Activated CD8-positive, alpha-beta T cell treated with anti-CD3 and anti-CD28 coated beads, Interleukin-2, amount 10 ng/mL, durations not matched to agents 7 days and 5 days (primary cell): Measurements from ENCODE around the gene GEMIN8. TPM values are rescaled to one million over a fixed set of nuclear protein-coding genes. Genes with fewer than 3 reads are reported as not detected.
A peak's percentile ranks its signal among the peaks of the same experiment; 100 is the strongest.

ENCODE experiments used
- ATAC-seq: fragments of 150-1000 bp; cut with Tn5 transposase; one replicate; pipeline ENCODE4 v1.10.0; 2021; ENCODE audit warnings: moderate library complexity
- CTCF ChIA-PET: fragments of 350-600 bp; sonication (Branson Sonifier 250); formaldehyde crosslinking; loops from one replicate; lab custom pipeline; 2021; ENCODE audit warnings: antibody characterized with exemption; lab: Charles Lee
- POLR2A ChIA-PET: fragments of 350-600 bp; sonication (Branson Sonifier 250); formaldehyde crosslinking; loops from one replicate; lab custom pipeline; 2021; ENCODE audit warnings: antibody characterized with exemption; lab: Charles Lee
- DNase-seq: peaks from one replicate; pipeline ENCODE4 v3.0.0-alpha.2; 2020
- H3K27ac Mint-ChIP-seq: one replicate; pipeline ENCODE4 v1.8.0; 2021; ENCODE audit warnings: mild to moderate bottlenecking, mixed read lengths
- H3K27me3 Mint-ChIP-seq: one replicate; pipeline ENCODE4 v1.8.0; 2021; ENCODE audit warnings: low read depth, mixed read lengths
- H3K36me3 Mint-ChIP-seq: one replicate; pipeline ENCODE4 v1.8.0; 2021; ENCODE audit warnings: low read depth, mixed read lengths
- H3K4me1 Mint-ChIP-seq: one replicate; pipeline ENCODE4 v1.8.0; 2021; ENCODE audit warnings: low read depth, mixed read lengths
- H3K4me3 Mint-ChIP-seq: one replicate; pipeline ENCODE4 v1.8.0; 2021; ENCODE audit warnings: mild to moderate bottlenecking, mixed read lengths
- H3K9me3 Mint-ChIP-seq: one replicate; pipeline ENCODE4 v1.8.0; 2022; ENCODE audit warnings: mixed read lengths; ENCODE audit not compliant: insufficient read depth
- total RNA-seq, 2 experiments: library from RNA; stranded (reverse); gene quantifications; one replicate each; pipeline ENCODE4 v1.2.3, GENCODE V29; 2021

Gene GEMIN8
- total RNA-seq, 2 experiments from 2014 or later: 16.9 to 19.0 TPM

GRCh38 chrX:14039344-14039743 lies 9.7 kb upstream of the GEMIN8 start:
- ATAC-seq (peak; percentile 53), DNase-seq (peak; percentile 70)
- H3K27ac Mint-ChIP-seq: no peak overlapping the region
- H3K4me1 Mint-ChIP-seq: peaks cover 3% of the 10 kb centered on the region
- CTCF ChIA-PET: interaction anchor here (1.0 kb wide), 1 partner anchor 24 kb away, joined by 3 read pairs; no protein-coding TSS in a partner anchor
- no peaks in the 10 kb centered on the region for H3K36me3 Mint-ChIP-seq
- POLR2A ChIA-PET: no interaction called here
- peaks cover 16% of the 10 kb centered on the region for H3K27me3 Mint-ChIP-seq
- no peaks in the 10 kb centered on the region for H3K9me3 Mint-ChIP-seq
- H3K4me3 Mint-ChIP-seq: no peak overlapping the region

- H3K4me3 Mint-ChIP-seq: no peak overlapping the region
- ATAC-seq (no peak), DNase-seq (no peak)
- ChIA-PET POLR2A (no interaction called here), CTCF (interaction anchor here (1.0 kb wide), 1 partner anchor 25 kb away, joined by 3 read pairs; no protein-coding TSS in a partner anchor)
- H3K27me3 Mint-ChIP-seq: peaks cover 16% of the 10 kb centered on the region
- no peak overlapping the region for H3K27ac Mint-ChIP-seq
- H3K9me3 Mint-ChIP-seq: no peaks in the 10 kb centered on the region
- peaks cover 6% of the 10 kb centered on the region for H3K4me1 Mint-ChIP-seq
- H3K36me3 Mint-ChIP-seq: no peaks in the 10 kb centered on the region
Observed at GRCh38 chrX:14038375-14039085, 8.8 kb upstream of the GEMIN8 start.

- no peaks in the 10 kb centered on the region for H3K36me3 Mint-ChIP-seq
- H3K27ac Mint-ChIP-seq: peak overlapping the region; percentile 49
- CTCF ChIA-PET: interaction anchor here (0.6 to 1.8 kb wide), 15 partner anchors 10 to 527 kb away, joined by 3 to 25 read pairs (median 4); no protein-coding TSS in a partner anchor
- POLR2A ChIA-PET: no interaction called here
- no peak for ATAC-seq
- H3K4me3 Mint-ChIP-seq: no peak overlapping the region
- peaks cover 32% of the 10 kb centered on the region for H3K4me1 Mint-ChIP-seq
- DNase-seq: peak; percentile 66
- peaks cover 9% of the 10 kb centered on the region for H3K27me3 Mint-ChIP-seq
- H3K9me3 Mint-ChIP-seq: no peaks in the 10 kb centered on the region
Observed at GRCh38 chrX:14032406-14032805, 2.7 kb upstream of the GEMIN8 start.

- Mint-ChIP-seq H3K27me3 (no peaks in the 10 kb centered on the region), H3K4me1 (peaks cover 41% of the 10 kb centered on the region), H3K9me3 (no peaks in the 10 kb centered on the region), H3K27ac (peak overlapping the region; percentile 95), H3K36me3 (peaks cover 3% of the 10 kb centered on the region), H3K4me3 (peak overlapping the region; percentile 87)
- no peak for ATAC-seq
- ChIA-PET POLR2A (interaction anchor here (0.6 to 1.4 kb wide), 6 partner anchors 294 to 1085 kb away, joined by 3 to 7 read pairs (median 4); partner anchors contain the start of genes OFD1 and RAB9A), CTCF (interaction anchor here (0.7 to 1.5 kb wide), 4 partner anchors 293 to 1214 kb away, joined by 3 to 4 read pairs (median 4); no protein-coding TSS in a partner anchor)
- no peak for DNase-seq
Observed at GRCh38 chrX:14030174-14030530, 460 bp upstream of the GEMIN8 start.

- DNase-seq (no peak), ATAC-seq (no peak)
- Mint-ChIP-seq H3K36me3 (peaks cover 3% of the 10 kb centered on the region), H3K4me3 (peak overlapping the region; percentile 87), H3K27ac (peak overlapping the region; percentile 95), H3K4me1 (peaks cover 41% of the 10 kb centered on the region), H3K9me3 (no peaks in the 10 kb centered on the region), H3K27me3 (no peaks in the 10 kb centered on the region)
- ChIA-PET POLR2A (interaction anchor here (1.4 kb wide), 1 partner anchor 294 kb away, joined by 7 read pairs; the partner anchor contains the start of gene OFD1), CTCF (interaction anchor here (0.7 to 1.5 kb wide), 8 partner anchors 278 to 1213 kb away, joined by 3 to 4 read pairs (median 3); partner anchors contain the start of gene TCEANC)
Observed at GRCh38 chrX:14029039-14029424, 660 bp downstream of the GEMIN8 start.

GRCh38 chrX:14028473-14028872 lies 1.2 kb downstream of the GEMIN8 start:
- ChIA-PET POLR2A (no interaction called here), CTCF (interaction anchor here (0.7 to 1.1 kb wide), 5 partner anchors 277 to 1082 kb away, joined by 3 read pairs; partner anchors contain the start of gene TCEANC)
- no peaks in the 10 kb centered on the region for H3K27me3 Mint-ChIP-seq
- no peaks in the 10 kb centered on the region for H3K9me3 Mint-ChIP-seq
- peaks cover 3% of the 10 kb centered on the region for H3K36me3 Mint-ChIP-seq
- no peak for DNase-seq
- H3K4me3 Mint-ChIP-seq: peak overlapping the region; percentile 87
- ATAC-seq: no peak
- peak overlapping the region; percentile 57 for H3K27ac Mint-ChIP-seq
- peaks cover 37% of the 10 kb centered on the region for H3K4me1 Mint-ChIP-seq

GRCh38 chrX:14027511-14028019 lies 2.1 kb downstream of the GEMIN8 start:
- DNase-seq (no peak), ATAC-seq (no peak)
- Mint-ChIP-seq H3K36me3 (peaks cover 3% of the 10 kb centered on the region), H3K27ac (peak overlapping the region; percentile 70), H3K4me1 (peaks cover 31% of the 10 kb centered on the region), H3K9me3 (no peaks in the 10 kb centered on the region), H3K27me3 (no peaks in the 10 kb centered on the region), H3K4me3 (no peak overlapping the region)
- ChIA-PET POLR2A (interaction anchor here (0.9 kb wide), 1 partner anchor 1236 kb away, joined by 3 read pairs; no protein-coding TSS in a partner anchor), CTCF (no interaction called here)

GRCh38 chrX:14027036-14027435 lies 2.7 kb downstream of the GEMIN8 start:
- Mint-ChIP-seq H3K27ac (peak overlapping the region; percentile 70), H3K27me3 (no peaks in the 10 kb centered on the region), H3K4me3 (no peak overlapping the region), H3K36me3 (peaks cover 3% of the 10 kb centered on the region), H3K4me1 (peaks cover 26% of the 10 kb centered on the region), H3K9me3 (no peaks in the 10 kb centered on the region)
- ChIA-PET CTCF (interaction anchor here (1.6 kb wide), 1 partner anchor 381 kb away, joined by 5 read pairs; no protein-coding TSS in a partner anchor), POLR2A (interaction anchor here (0.9 kb wide), 1 partner anchor 1235 kb away, joined by 3 read pairs; no protein-coding TSS in a partner anchor)
- ATAC-seq (no peak), DNase-seq (peak; percentile 25)

GRCh38 chrX:14026121-14026520 lies 3.6 kb downstream of the GEMIN8 start:
- ATAC-seq: no peak
- POLR2A ChIA-PET: no interaction called here
- no peaks in the 10 kb centered on the region for H3K27me3 Mint-ChIP-seq
- CTCF ChIA-PET: interaction anchor here (0.7 to 1.6 kb wide), 2 partner anchors 380 to 409 kb away, joined by 3 to 5 read pairs; no protein-coding TSS in a partner anchor
- no peak for DNase-seq
- peaks cover 19% of the 10 kb centered on the region for H3K4me1 Mint-ChIP-seq
- H3K9me3 Mint-ChIP-seq: no peaks in the 10 kb centered on the region
- peaks cover 3% of the 10 kb centered on the region for H3K36me3 Mint-ChIP-seq
- H3K27ac Mint-ChIP-seq: no peak overlapping the region
- no peak overlapping the region for H3K4me3 Mint-ChIP-seq

GRCh38 chrX:14022019-14022418 lies 7.7 kb downstream of the GEMIN8 start:
- no peaks in the 10 kb centered on the region for H3K27me3 Mint-ChIP-seq
- no peak overlapping the region for H3K4me3 Mint-ChIP-seq
- no peak overlapping the region for H3K27ac Mint-ChIP-seq
- ChIA-PET POLR2A (no interaction called here), CTCF (interaction anchor here (0.9 kb wide), 1 partner anchor 10 kb away, joined by 3 read pairs; no protein-coding TSS in a partner anchor)
- ATAC-seq: no peak
- peaks cover 11% of the 10 kb centered on the region for H3K36me3 Mint-ChIP-seq
- no peak for DNase-seq
- no peaks in the 10 kb centered on the region for H3K9me3 Mint-ChIP-seq
- H3K4me1 Mint-ChIP-seq: peaks cover 5% of the 10 kb centered on the region

GRCh38 chrX:14017399-14017798 lies 12.3 kb downstream of the GEMIN8 start:
- ATAC-seq (no peak), DNase-seq (no peak)
- Mint-ChIP-seq H3K27me3 (no peaks in the 10 kb centered on the region), H3K27ac (no peak overlapping the region), H3K9me3 (no peaks in the 10 kb centered on the region), H3K4me1 (peaks cover 3% of the 10 kb centered on the region), H3K36me3 (peaks cover 25% of the 10 kb centered on the region), H3K4me3 (no peak overlapping the region)
- POLR2A ChIA-PET: no interaction called here
- CTCF ChIA-PET: no interaction called here
